ENCODE data around the gene NTM.

GRCh38 chr11:131375421-131375820 lies 5.0 kb downstream of the NTM start:
- TF ChIP-seq POLR2A (IDR thresholded peaks at IDR 0.05) (no peak), CTCF (IDR thresholded peaks at IDR 0.05 in 8 of 11, conservative IDR thresholded peaks at IDR 0.05 in 3 of 11) (no peak), POLR2AphosphoS5 (IDR thresholded peaks at IDR 0.05) (no peak)

Data from spleen (tissue), 7 donors.